Glomerular endothelial cell (primary cell): ENCODE measurements around the gene CATSPER3. TPM values are rescaled to one million over a fixed set of nuclear protein-coding genes. Genes with fewer than 3 reads are reported as not detected.

ENCODE experiments used
- DNase-seq: peaks from one replicate; pipeline ENCODE4 v3.0.0-alpha.2; 2011; ENCODE audit warnings: low read depth, low spot score; ENCODE audit errors: extremely low read depth
- total RNA-seq: library from RNA; depleted of rRNA; stranded (reverse); fragments of >200 nt; gene quantifications from 2 replicates; pipeline ENCODE4 v1.2.3, GENCODE V29; 2015

The CATSPER3 gene
- total RNA-seq, 1 donor from 2014 or later = not detected

- DNase-seq = no peak
Measured at GRCh38 chr5:135039271-135040033, 71.7 kb downstream of the CATSPER3 start.

- no peak for DNase-seq
Measured at GRCh38 chr5:135040034-135040332, 72.3 kb downstream of the CATSPER3 start.

- no peak for DNase-seq
Measured at GRCh38 chr5:135040333-135041144, 72.8 kb downstream of the CATSPER3 start.

GRCh38 chr5:135041145-135041587, 73.5 kb downstream of the CATSPER3 start:
- no peak for DNase-seq

- DNase-seq = no peak
Measured at GRCh38 chr5:135041726-135042125, 74.0 kb downstream of the CATSPER3 start.

- DNase-seq = no peak
Measured at GRCh38 chr5:135042595-135042994, 74.9 kb downstream of the CATSPER3 start.

- DNase-seq = no peak
Measured at GRCh38 chr5:135045488-135045887, 77.8 kb downstream of the CATSPER3 start.

GRCh38 chr5:135046661-135047346, 79.1 kb downstream of the CATSPER3 start:
- no peak for DNase-seq

GRCh38 chr5:135047347-135047695, 79.6 kb downstream of the CATSPER3 start:
- no peak for DNase-seq

GRCh38 chr5:135048286-135048685, 80.6 kb downstream of the CATSPER3 start:
- no peak for DNase-seq

GRCh38 chr5:135048930-135049329, 81.2 kb downstream of the CATSPER3 start:
- no peak for DNase-seq

- DNase-seq = no peak
Measured at GRCh38 chr5:135050244-135050767, 82.6 kb downstream of the CATSPER3 start.

- DNase-seq = no peak
Measured at GRCh38 chr5:135051399-135051798, 83.7 kb downstream of the CATSPER3 start.

- DNase-seq = no peak
Measured at GRCh38 chr5:135051872-135052271, 84.2 kb downstream of the CATSPER3 start.

- no peak for DNase-seq
Measured at GRCh38 chr5:135052511-135053145, 84.9 kb downstream of the CATSPER3 start.

GRCh38 chr5:135053278-135053677, 85.6 kb downstream of the CATSPER3 start:
- DNase-seq = no peak

- no peak for DNase-seq
Measured at GRCh38 chr5:135053989-135054388, 86.3 kb downstream of the CATSPER3 start.

- DNase-seq = no peak
Measured at GRCh38 chr5:135054546-135054945, 86.8 kb downstream of the CATSPER3 start.

- no peak for DNase-seq
Measured at GRCh38 chr5:135055396-135055795, 87.7 kb downstream of the CATSPER3 start.

- no peak for DNase-seq
Measured at GRCh38 chr5:135056316-135057030, 88.8 kb downstream of the CATSPER3 start.
